Measurements from ENCODE around the gene OXLD1.

Gene OXLD1

GRCh38 chr17:81707725-81708646 lies 41.6 kb upstream of the OXLD1 start:
- peaks cover 31% of the 10 kb centered on the region for H3K4me1 ChIP-seq (ENCODE audit: control insufficient read depth, insufficient read depth, low read length)
- no peak overlapping the region for H3K4me2 ChIP-seq (ENCODE audit: low read length)
- no peaks in the 10 kb centered on the region for H3K27me3 ChIP-seq (ENCODE audit: control insufficient read depth, insufficient read depth, low read length)
- H3K9ac ChIP-seq (ENCODE audit: low read depth, low read length) = no peak overlapping the region
- H3K36me3 ChIP-seq (ENCODE audit: insufficient read depth, low read length) = peaks cover 37% of the 10 kb centered on the region
- no peak overlapping the region for H3K4me3 ChIP-seq (ENCODE audit: low read length)
- no peaks in the 10 kb centered on the region for H3K9me3 ChIP-seq (replicated peaks; ENCODE audit: low read length)

GRCh38 chr17:81706757-81707624 lies 40.6 kb upstream of the OXLD1 start:
- Histone ChIP-seq H3K27me3 (ENCODE audit: control insufficient read depth, insufficient read depth, low read length) (no peaks in the 10 kb centered on the region), H3K4me2 (ENCODE audit: low read length) (no peak overlapping the region), H3K9ac (ENCODE audit: low read depth, low read length) (no peak overlapping the region), H3K4me3 (ENCODE audit: low read length) (no peak overlapping the region), H3K36me3 (ENCODE audit: insufficient read depth, low read length) (peaks cover 45% of the 10 kb centered on the region), H3K9me3 (replicated peaks; ENCODE audit: low read length) (no peaks in the 10 kb centered on the region), H3K4me1 (ENCODE audit: control insufficient read depth, insufficient read depth, low read length) (peaks cover 35% of the 10 kb centered on the region)

- Histone ChIP-seq H3K9ac (ENCODE audit: low read depth, low read length) (no peak overlapping the region), H3K9me3 (replicated peaks; ENCODE audit: low read length) (no peaks in the 10 kb centered on the region), H3K4me3 (ENCODE audit: low read length) (no peak overlapping the region), H3K36me3 (ENCODE audit: insufficient read depth, low read length) (peaks cover 53% of the 10 kb centered on the region), H3K27me3 (ENCODE audit: control insufficient read depth, insufficient read depth, low read length) (no peaks in the 10 kb centered on the region), H3K4me1 (ENCODE audit: control insufficient read depth, insufficient read depth, low read length) (peaks cover 35% of the 10 kb centered on the region), H3K4me2 (ENCODE audit: low read length) (no peak overlapping the region)
Observed at GRCh38 chr17:81706232-81706611, 39.8 kb upstream of the OXLD1 start.

GRCh38 chr17:81705518-81706231 lies 39.3 kb upstream of the OXLD1 start:
- H3K9ac ChIP-seq (ENCODE audit: low read depth, low read length) = no peak overlapping the region

GRCh38 chr17:81703747-81704654 lies 37.6 kb upstream of the OXLD1 start:
- no peaks in the 10 kb centered on the region for H3K27me3 ChIP-seq (ENCODE audit: control insufficient read depth, insufficient read depth, low read length)
- peak overlapping the region; percentile 98 for H3K4me2 ChIP-seq (ENCODE audit: low read length)
- H3K4me3 ChIP-seq (ENCODE audit: low read length) = peak overlapping the region; percentile 91
- peak overlapping the region; percentile 99 for H3K9ac ChIP-seq (ENCODE audit: low read depth, low read length)
- peaks cover 25% of the 10 kb centered on the region for H3K4me1 ChIP-seq (ENCODE audit: control insufficient read depth, insufficient read depth, low read length)
- H3K36me3 ChIP-seq (ENCODE audit: insufficient read depth, low read length) = peaks cover 65% of the 10 kb centered on the region
- no peaks in the 10 kb centered on the region for H3K9me3 ChIP-seq (replicated peaks; ENCODE audit: low read length)

More at GRCh38 chr17:81705518-81706231, 39.3 kb upstream of the OXLD1 start:
- Histone ChIP-seq H3K27me3 (ENCODE audit: control insufficient read depth, insufficient read depth, low read length) (no peaks in the 10 kb centered on the region), H3K4me2 (ENCODE audit: low read length) (no peak overlapping the region), H3K4me3 (ENCODE audit: low read length) (no peak overlapping the region), H3K4me1 (ENCODE audit: control insufficient read depth, insufficient read depth, low read length) (peaks cover 31% of the 10 kb centered on the region), H3K9me3 (replicated peaks; ENCODE audit: low read length) (no peaks in the 10 kb centered on the region), H3K36me3 (ENCODE audit: insufficient read depth, low read length) (peaks cover 58% of the 10 kb centered on the region)

GRCh38 chr17:81702934-81703746 lies 36.7 kb upstream of the OXLD1 start, which contains the start of gene MRPL12:
Gene MRPL12 (plus strand): TSS chr17:81703367. CDS start chr17:81703502, 135 bp downstream.
- H3K4me2 ChIP-seq (ENCODE audit: low read length) = peak within 1 kb of the TSS; percentile 98
- peaks cover 69% of the 10 kb centered on the region for H3K36me3 ChIP-seq (ENCODE audit: insufficient read depth, low read length)
- peaks cover 25% of the 10 kb centered on the region for H3K4me1 ChIP-seq (ENCODE audit: control insufficient read depth, insufficient read depth, low read length)
- peak within 1 kb of the TSS; percentile 99 for H3K9ac ChIP-seq (ENCODE audit: low read depth, low read length)
- H3K4me3 ChIP-seq (ENCODE audit: low read length) = peak within 1 kb of the TSS; percentile 91
- H3K9me3 ChIP-seq (replicated peaks; ENCODE audit: low read length) = no peaks in the 10 kb centered on the region
- H3K27me3 ChIP-seq (ENCODE audit: control insufficient read depth, insufficient read depth, low read length) = no peaks in the 10 kb centered on the region

- Histone ChIP-seq H3K9me3 (replicated peaks; ENCODE audit: low read length) (no peaks in the 10 kb centered on the region), H3K27me3 (ENCODE audit: control insufficient read depth, insufficient read depth, low read length) (no peaks in the 10 kb centered on the region), H3K9ac (ENCODE audit: low read depth, low read length) (peak overlapping the region; percentile 99), H3K36me3 (ENCODE audit: insufficient read depth, low read length) (peaks cover 68% of the 10 kb centered on the region), H3K4me2 (ENCODE audit: low read length) (peak overlapping the region; percentile 98), H3K4me3 (ENCODE audit: low read length) (peak overlapping the region; percentile 50), H3K4me1 (ENCODE audit: control insufficient read depth, insufficient read depth, low read length) (peaks cover 25% of the 10 kb centered on the region)
Observed at GRCh38 chr17:81701288-81702071, 35.1 kb upstream of the OXLD1 start.

- H3K4me1 ChIP-seq (ENCODE audit: control insufficient read depth, insufficient read depth, low read length) = peaks cover 25% of the 10 kb centered on the region
- H3K36me3 ChIP-seq (ENCODE audit: insufficient read depth, low read length) = peaks cover 68% of the 10 kb centered on the region
- no peak overlapping the region for H3K4me3 ChIP-seq (ENCODE audit: low read length)
- peak overlapping the region; percentile 98 for H3K4me2 ChIP-seq (ENCODE audit: low read length)
- no peaks in the 10 kb centered on the region for H3K9me3 ChIP-seq (replicated peaks; ENCODE audit: low read length)
- H3K9ac ChIP-seq (ENCODE audit: low read depth, low read length) = no peak overlapping the region
- H3K27me3 ChIP-seq (ENCODE audit: control insufficient read depth, insufficient read depth, low read length) = no peaks in the 10 kb centered on the region
Observed at GRCh38 chr17:81700353-81701287, 34.2 kb upstream of the OXLD1 start.
